Astrocyte (in vitro differentiated cells and primary cell): ENCODE results near the gene DISC1. TPM values are rescaled to one million over a fixed set of nuclear protein-coding genes. Genes with fewer than 3 reads are reported as not detected.

Experiments used
- DNase-seq: peaks from one replicate; pipeline ENCODE4 v3.0.0-alpha.2; 2010; ENCODE audit warnings: low read depth
- FAIRE-seq: peaks from 2 replicates; lab custom pipeline; 2011; peaks lifted over from hg19 to GRCh38; lab: Jason Lieb, UNC
- H2AFZ ChIP-seq: 2 replicates; pipeline ENCODE4 v1.6.0; 2012; ENCODE audit warnings: low read depth, low read length, inconsistent platforms
- H3K27ac ChIP-seq: 2 replicates; pipeline ENCODE4 v1.5.1; 2011; ENCODE audit warnings: low read depth, low read length, inconsistent platforms
- H3K27me3 ChIP-seq: 2 replicates; pipeline ENCODE4 v1.6.0; 2011; ENCODE audit warnings: low read length, inconsistent platforms; ENCODE audit not compliant: insufficient read depth
- H3K36me3 ChIP-seq: 2 replicates; pipeline ENCODE4 v1.5.1; 2011; ENCODE audit warnings: low read length, inconsistent platforms; ENCODE audit not compliant: insufficient read depth
- H3K4me1 ChIP-seq: 2 replicates; pipeline ENCODE4 v1.5.1; 2011; ENCODE audit warnings: low read length, inconsistent platforms; ENCODE audit not compliant: insufficient read depth
- H3K4me2 ChIP-seq: 2 replicates; pipeline ENCODE4 v1.6.0; 2012; ENCODE audit warnings: low read length, inconsistent platforms
- H3K4me3 ChIP-seq: 2 replicates; pipeline ENCODE4 v1.5.1; 2011; ENCODE audit warnings: low read depth, mild to moderate bottlenecking, low read length, inconsistent platforms; ENCODE audit not compliant: insufficient read depth
- H3K79me2 ChIP-seq: 2 replicates; pipeline ENCODE4 v1.6.0; 2012; ENCODE audit warnings: mild to moderate bottlenecking, low read length, inconsistent platforms; ENCODE audit not compliant: insufficient read depth
- H3K9ac ChIP-seq: 2 replicates; pipeline ENCODE4 v1.6.0; 2012; ENCODE audit warnings: mild to moderate bottlenecking, low read length, inconsistent platforms
- H3K9me3 ChIP-seq: 2 replicates; pipeline ENCODE4 v1.5.1; 2012; ENCODE audit warnings: low read depth, mild to moderate bottlenecking, low read length, inconsistent platforms; ENCODE audit not compliant: insufficient read depth
- H4K20me1 ChIP-seq: 2 replicates; pipeline ENCODE4 v1.6.0; 2012; ENCODE audit warnings: low read length, inconsistent platforms; ENCODE audit not compliant: insufficient read depth
- H3K27ac Mint-ChIP-seq: one replicate; pipeline ENCODE4 v1.8.0; 2021; ENCODE audit warnings: mild to moderate bottlenecking, mixed read lengths; ENCODE audit not compliant: unreplicated experiment
- H3K27me3 Mint-ChIP-seq: one replicate; pipeline ENCODE4 v1.8.0; 2021; ENCODE audit warnings: low read depth, mixed read lengths; ENCODE audit not compliant: unreplicated experiment
- H3K36me3 Mint-ChIP-seq: one replicate; pipeline ENCODE4 v1.8.0; 2021; ENCODE audit warnings: low read depth, mixed read lengths; ENCODE audit not compliant: unreplicated experiment
- H3K4me1 Mint-ChIP-seq: one replicate; pipeline ENCODE4 v1.8.0; 2021; ENCODE audit warnings: low read depth, mixed read lengths; ENCODE audit not compliant: unreplicated experiment
- H3K4me3 Mint-ChIP-seq: one replicate; pipeline ENCODE4 v1.8.0; 2021; ENCODE audit warnings: mild to moderate bottlenecking, moderate library complexity, mixed read lengths; ENCODE audit not compliant: unreplicated experiment
- H3K9me3 Mint-ChIP-seq: one replicate; pipeline ENCODE4 v1.8.0; 2021; ENCODE audit warnings: mild to moderate bottlenecking, mixed read lengths; ENCODE audit not compliant: unreplicated experiment
- EZH2 ChIP-seq: IDR thresholded peaks from 2 replicates; pipeline ENCODE4 v1.6.1; 2012; ENCODE audit warnings: mild to moderate bottlenecking, low read length, inconsistent platforms; ENCODE audit not compliant: insufficient read depth
- total RNA-seq: library from RNA; stranded (reverse); gene quantifications from 2 replicates; pipeline ENCODE4 v1.2.1, GENCODE V29; 2021
- TF ChIP-seq, protein P1 (sequence below): IDR thresholded peaks from 2 replicates; pipeline ENCODE4 v1.5.1; 2011; ENCODE audit warnings: low read depth, mild to moderate bottlenecking, inconsistent platforms, low read length, moderate library complexity; ENCODE audit not compliant: insufficient read depth

DISC1 gene
- total RNA-seq, 1 donor from 2014 or later: 9.1 TPM

DNA sequence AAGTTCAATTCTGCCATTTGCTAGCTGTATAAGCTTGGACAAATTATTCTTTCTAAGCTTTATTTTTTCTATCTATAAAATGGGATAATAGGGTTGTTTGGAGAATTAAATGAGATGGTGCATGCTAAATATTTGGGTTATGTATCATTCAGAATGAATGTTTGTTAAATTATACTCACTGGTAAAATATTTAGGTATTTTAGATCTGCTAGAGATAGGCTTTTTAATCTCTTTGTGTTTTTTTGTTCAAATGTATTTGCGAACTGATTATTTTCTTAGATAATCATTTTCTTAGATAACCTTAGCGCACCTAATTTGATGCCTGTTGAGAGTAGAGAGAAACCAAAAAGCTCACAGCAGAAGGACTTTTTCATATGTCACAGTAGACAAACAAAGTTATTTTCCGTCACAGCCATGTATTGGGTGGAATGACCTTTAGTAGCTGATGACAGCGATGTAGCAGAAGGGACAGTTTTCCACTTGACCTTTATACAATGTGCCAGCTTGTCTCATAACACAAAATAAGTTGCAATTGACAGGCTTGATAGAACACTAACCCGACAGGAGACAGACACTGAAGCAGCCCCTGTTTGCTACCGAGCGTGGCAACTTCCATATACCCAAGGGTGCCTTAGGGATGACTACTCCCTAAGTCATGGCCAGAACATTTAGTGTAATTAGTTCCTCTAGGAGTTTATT is 93.0 kb downstream of the DISC1 start:
- H3K36me3 Mint-ChIP-seq: peaks cover 8% of the 10 kb centered on the region
- no peaks in the 10 kb centered on the region for H3K9me3 Mint-ChIP-seq
- no peaks in the 10 kb centered on the region for H3K27me3 Mint-ChIP-seq
- TF ChIP-seq, protein P1, sequence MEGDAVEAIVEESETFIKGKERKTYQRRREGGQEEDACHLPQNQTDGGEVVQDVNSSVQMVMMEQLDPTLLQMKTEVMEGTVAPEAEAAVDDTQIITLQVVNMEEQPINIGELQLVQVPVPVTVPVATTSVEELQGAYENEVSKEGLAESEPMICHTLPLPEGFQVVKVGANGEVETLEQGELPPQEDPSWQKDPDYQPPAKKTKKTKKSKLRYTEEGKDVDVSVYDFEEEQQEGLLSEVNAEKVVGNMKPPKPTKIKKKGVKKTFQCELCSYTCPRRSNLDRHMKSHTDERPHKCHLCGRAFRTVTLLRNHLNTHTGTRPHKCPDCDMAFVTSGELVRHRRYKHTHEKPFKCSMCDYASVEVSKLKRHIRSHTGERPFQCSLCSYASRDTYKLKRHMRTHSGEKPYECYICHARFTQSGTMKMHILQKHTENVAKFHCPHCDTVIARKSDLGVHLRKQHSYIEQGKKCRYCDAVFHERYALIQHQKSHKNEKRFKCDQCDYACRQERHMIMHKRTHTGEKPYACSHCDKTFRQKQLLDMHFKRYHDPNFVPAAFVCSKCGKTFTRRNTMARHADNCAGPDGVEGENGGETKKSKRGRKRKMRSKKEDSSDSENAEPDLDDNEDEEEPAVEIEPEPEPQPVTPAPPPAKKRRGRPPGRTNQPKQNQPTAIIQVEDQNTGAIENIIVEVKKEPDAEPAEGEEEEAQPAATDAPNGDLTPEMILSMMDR: no peak
- TF ChIP-seq EZH2: no peak
- no peak overlapping the region for H3K27ac ChIP-seq
- H3K4me1 ChIP-seq: no peaks in the 10 kb centered on the region
- no peaks in the 10 kb centered on the region for H3K27me3 ChIP-seq
- H2AFZ ChIP-seq: no peak overlapping the region
- H3K9ac ChIP-seq: no peak overlapping the region
- peaks cover 2% of the 10 kb centered on the region for H3K4me1 Mint-ChIP-seq
- H3K27ac Mint-ChIP-seq: no peak overlapping the region
- no peak overlapping the region for H3K4me2 ChIP-seq
- DNase-seq (no peak), FAIRE-seq (no peak)
- no peaks in the 10 kb centered on the region for H3K36me3 ChIP-seq
- no peak overlapping the region for H3K4me3 Mint-ChIP-seq
- no peaks in the 10 kb centered on the region for H3K9me3 ChIP-seq
- H4K20me1 ChIP-seq: no peaks in the 10 kb centered on the region
- H3K79me2 ChIP-seq: no peaks in the 10 kb centered on the region
- no peak overlapping the region for H3K4me3 ChIP-seq

DNA sequence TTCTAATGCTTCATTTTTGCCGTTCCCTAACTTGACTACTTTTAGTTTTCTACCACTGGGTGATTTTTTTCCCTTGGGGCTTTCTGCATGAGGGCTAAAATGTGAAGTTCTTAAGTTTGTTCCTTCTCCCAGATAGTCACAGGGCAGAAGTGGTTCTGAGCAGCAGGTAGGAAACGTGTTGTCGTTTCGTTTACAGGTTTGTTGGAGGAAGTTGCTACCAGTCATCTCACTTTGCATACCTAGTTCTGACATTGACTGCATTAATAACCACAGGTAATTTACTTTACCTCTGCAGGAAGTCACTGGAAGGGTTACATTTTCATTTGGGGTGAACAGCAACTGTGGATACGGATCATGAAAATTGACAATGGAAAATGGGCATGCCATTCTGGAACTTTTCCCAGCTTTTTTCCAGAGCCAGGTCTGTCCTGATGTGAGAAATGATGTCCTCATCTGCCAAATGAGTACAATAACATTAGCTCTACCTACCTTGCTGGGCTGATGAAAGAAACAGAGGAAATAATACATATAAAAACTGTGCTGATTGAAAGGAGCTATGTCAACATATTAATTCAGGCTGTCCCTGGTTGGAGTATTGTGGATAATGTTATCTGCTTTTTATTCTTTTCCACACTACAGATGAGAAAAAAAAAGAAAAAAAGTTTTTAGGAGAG is 94.2 kb downstream of the DISC1 start:
- no peak for FAIRE-seq
- H2AFZ ChIP-seq: no peak overlapping the region
- H3K4me1 ChIP-seq: no peaks in the 10 kb centered on the region
- no peak overlapping the region for H3K4me2 ChIP-seq
- H4K20me1 ChIP-seq: no peaks in the 10 kb centered on the region
- H3K79me2 ChIP-seq: no peaks in the 10 kb centered on the region
- DNase-seq: no peak
- H3K9me3 ChIP-seq: no peaks in the 10 kb centered on the region
- Mint-ChIP-seq H3K36me3 (peaks cover 4% of the 10 kb centered on the region), H3K4me1 (peaks cover 13% of the 10 kb centered on the region), H3K4me3 (no peak overlapping the region), H3K27ac (no peak overlapping the region), H3K27me3 (no peaks in the 10 kb centered on the region), H3K9me3 (no peaks in the 10 kb centered on the region)
- H3K9ac ChIP-seq: no peak overlapping the region
- no peaks in the 10 kb centered on the region for H3K27me3 ChIP-seq
- H3K27ac ChIP-seq: no peak overlapping the region
- H3K36me3 ChIP-seq: no peaks in the 10 kb centered on the region
- H3K4me3 ChIP-seq: no peak overlapping the region
- TF ChIP-seq, protein P1: no peak
- no peak for TF ChIP-seq EZH2

DNA sequence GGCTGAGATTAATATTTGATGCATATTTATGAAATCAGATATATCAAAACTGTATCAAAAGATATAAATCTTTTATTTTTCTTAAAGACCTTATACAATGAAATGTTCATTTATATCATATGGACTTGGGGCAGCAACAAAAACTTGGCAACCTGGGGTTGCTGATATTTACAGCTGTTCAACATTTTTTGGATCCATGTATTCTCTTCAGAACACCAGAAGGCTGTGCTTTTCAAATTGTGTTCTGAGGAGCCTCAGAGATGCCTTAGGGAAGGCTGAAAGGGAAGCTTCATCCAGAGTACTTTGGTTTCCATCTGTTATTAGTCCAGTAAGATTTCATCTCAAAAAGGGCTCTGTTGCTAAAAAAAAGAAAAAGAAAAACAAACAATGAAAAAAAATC is 94.8 kb downstream of the DISC1 start:
- FAIRE-seq (no peak), DNase-seq (no peak)
- Histone ChIP-seq H3K9me3 (no peaks in the 10 kb centered on the region), H2AFZ (no peak overlapping the region), H4K20me1 (no peaks in the 10 kb centered on the region), H3K79me2 (no peaks in the 10 kb centered on the region), H3K27ac (no peak overlapping the region), H3K36me3 (no peaks in the 10 kb centered on the region), H3K4me1 (no peaks in the 10 kb centered on the region), H3K4me3 (no peak overlapping the region), H3K9ac (no peak overlapping the region), H3K27me3 (no peaks in the 10 kb centered on the region), H3K4me2 (no peak overlapping the region)
- Mint-ChIP-seq H3K9me3 (no peaks in the 10 kb centered on the region), H3K27me3 (no peaks in the 10 kb centered on the region), H3K27ac (no peak overlapping the region), H3K4me3 (no peak overlapping the region), H3K36me3 (peaks cover 4% of the 10 kb centered on the region), H3K4me1 (peaks cover 15% of the 10 kb centered on the region)
- no peak for TF ChIP-seq EZH2
- TF ChIP-seq, protein P1: no peak
